Measurements from ENCODE around the gene REX1BD. TPM values are rescaled to one million over a fixed set of nuclear protein-coding genes. Genes with fewer than 3 reads are reported as not detected.
A peak's percentile ranks its signal among the peaks of the same experiment; 100 is the strongest.

REX1BD gene
- total RNA-seq, 1 donor from 2014 or later, result 173 TPM

DNA sequence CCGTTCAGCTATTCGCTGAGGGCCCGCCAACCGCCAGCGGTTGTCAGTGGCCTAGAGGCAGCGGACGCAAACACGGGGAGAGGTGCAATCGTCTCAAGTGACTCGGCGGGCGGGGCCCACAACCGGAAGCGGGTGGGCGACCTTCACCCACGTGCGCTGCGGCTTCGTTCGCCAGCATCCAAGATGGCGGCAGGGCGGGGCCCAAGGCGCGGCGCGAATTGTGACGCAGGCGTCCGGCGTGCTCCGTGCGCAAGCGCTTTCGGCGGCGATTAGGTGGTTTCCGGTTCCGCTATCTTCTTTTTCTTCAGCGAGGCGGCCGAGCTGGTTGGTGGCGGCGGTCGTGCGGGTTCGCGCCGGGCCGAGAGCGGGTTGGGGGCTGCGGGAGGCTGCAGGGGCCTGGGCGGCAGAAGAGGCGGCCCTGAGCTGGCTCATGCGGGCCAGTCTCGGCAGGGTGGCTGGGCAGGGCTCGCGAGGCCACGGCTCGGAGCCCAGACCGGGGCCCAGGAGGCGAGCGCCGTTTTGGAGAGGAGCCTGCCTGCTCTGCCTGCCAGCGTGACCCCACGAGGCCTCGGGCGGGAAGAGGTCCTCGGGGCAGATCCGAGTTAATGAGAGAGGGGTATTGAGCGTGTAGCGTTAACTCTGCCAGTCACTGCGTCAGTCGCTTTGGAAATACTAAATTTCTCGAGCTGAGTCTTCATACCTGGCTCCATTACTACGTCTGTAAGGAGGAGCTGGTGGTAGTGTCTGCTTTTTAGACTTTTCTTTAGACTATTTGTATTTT, 16.8 kb upstream of the REX1BD start, which contains the start of gene UBA52:
UBA52 (plus strand) TSS at position 294 of the 781 bp plus-strand sequence. CDS start 1,444 bp downstream, outside the sequence.
- Histone ChIP-seq H3K27me3 (no peaks in the 10 kb centered on the region), H3K27ac (peak within 1 kb of the TSS; percentile 84 to 95), H3K36me3 (peaks cover 56 to 60% of the 10 kb centered on the region in 2 donors), H3K9me3 (no peaks in the 10 kb centered on the region), H3K4me3 (peak within 1 kb of the TSS; percentile 74 to 83), H3K4me1 (peaks cover 11 to 15% of the 10 kb centered on the region in 2 donors)
- DNase-seq (ENCODE audit: low spot score in 2 of 2), result peak; percentile 92 to 99
- intact Hi-C loops (cut with DNase I), result loop anchor here (1.0 to 5.0 kb wide), 5 partner anchors 14 to 348 kb away; partner anchors contain the start of genes COPE, DDX49, ELL and FKBP8
- TF ChIP-seq, protein P1, sequence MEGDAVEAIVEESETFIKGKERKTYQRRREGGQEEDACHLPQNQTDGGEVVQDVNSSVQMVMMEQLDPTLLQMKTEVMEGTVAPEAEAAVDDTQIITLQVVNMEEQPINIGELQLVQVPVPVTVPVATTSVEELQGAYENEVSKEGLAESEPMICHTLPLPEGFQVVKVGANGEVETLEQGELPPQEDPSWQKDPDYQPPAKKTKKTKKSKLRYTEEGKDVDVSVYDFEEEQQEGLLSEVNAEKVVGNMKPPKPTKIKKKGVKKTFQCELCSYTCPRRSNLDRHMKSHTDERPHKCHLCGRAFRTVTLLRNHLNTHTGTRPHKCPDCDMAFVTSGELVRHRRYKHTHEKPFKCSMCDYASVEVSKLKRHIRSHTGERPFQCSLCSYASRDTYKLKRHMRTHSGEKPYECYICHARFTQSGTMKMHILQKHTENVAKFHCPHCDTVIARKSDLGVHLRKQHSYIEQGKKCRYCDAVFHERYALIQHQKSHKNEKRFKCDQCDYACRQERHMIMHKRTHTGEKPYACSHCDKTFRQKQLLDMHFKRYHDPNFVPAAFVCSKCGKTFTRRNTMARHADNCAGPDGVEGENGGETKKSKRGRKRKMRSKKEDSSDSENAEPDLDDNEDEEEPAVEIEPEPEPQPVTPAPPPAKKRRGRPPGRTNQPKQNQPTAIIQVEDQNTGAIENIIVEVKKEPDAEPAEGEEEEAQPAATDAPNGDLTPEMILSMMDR (IDR thresholded peaks at IDR 0.05), result no peak

DNA sequence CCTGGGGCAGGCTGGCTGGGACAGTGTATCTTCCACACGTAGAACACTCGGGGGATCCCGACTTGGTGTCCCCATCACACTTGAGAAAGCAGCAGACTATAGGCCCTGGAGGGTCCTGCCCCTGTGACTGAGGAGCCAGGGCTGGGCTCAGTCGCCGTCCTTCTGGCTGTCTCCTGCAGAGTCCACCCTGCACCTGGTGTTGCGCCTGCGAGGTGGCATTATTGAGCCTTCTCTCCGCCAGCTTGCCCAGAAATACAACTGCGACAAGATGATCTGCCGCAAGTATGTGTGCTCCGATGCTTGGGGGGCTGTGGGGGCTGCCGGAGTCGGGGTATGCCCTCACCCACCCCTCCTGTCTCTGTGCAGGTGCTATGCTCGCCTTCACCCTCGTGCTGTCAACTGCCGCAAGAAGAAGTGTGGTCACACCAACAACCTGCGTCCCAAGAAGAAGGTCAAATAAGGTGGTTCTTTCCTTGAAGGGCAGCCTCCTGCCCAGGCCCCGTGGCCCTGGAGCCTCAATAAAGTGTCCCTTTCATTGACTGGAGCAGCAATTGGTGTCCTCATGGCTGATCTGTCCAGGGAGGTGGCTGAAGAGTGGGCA, 13.8 kb upstream of the REX1BD start:
- no peak for DNase-seq (ENCODE audit: low spot score in 2 of 2)
- no peak overlapping the region for H3K27ac ChIP-seq
- peaks cover 11 to 15% of the 10 kb centered on the region in 2 donors for H3K4me1 ChIP-seq
- TF ChIP-seq, protein P1 (IDR thresholded peaks at IDR 0.05), result no peak
- no peaks in the 10 kb centered on the region for H3K9me3 ChIP-seq
- peaks cover 30 to 43% of the 10 kb centered on the region in 2 donors for H3K36me3 ChIP-seq
- intact Hi-C loops (cut with DNase I), result loop anchor here (5.0 kb wide), 1 partner anchor 122 kb away; no protein-coding TSS in a partner anchor
- H3K4me3 ChIP-seq, result no peak overlapping the region
- H3K27me3 ChIP-seq, result no peaks in the 10 kb centered on the region

DNA sequence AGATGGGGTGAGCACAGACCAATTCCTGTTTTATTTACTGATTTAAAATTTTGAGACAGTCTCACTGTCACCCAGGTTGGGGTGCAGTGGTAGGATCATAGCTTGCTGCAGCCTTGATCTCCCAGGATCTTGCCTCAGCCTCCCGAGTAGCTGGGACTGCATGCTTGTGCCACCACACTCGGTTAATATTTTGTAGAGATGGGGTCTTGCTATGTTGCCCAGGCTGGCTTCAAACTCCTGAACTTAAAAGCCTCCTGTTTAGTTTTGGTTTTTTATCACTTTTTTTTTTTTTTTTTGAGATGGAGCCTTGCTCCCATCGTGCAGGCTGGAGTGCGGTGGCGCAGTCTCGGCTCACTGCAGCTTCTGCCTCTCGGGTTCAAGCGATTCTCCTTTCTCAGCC, 12.2 kb upstream of the REX1BD start:
- H3K27me3 ChIP-seq, result no peaks in the 10 kb centered on the region
- TF ChIP-seq, protein P1 (IDR thresholded peaks at IDR 0.05), result no peak
- intact Hi-C loops (cut with DNase I), result no loop called here
- no peak for DNase-seq (ENCODE audit: low spot score in 2 of 2)
- H3K36me3 ChIP-seq, result peaks cover 30 to 43% of the 10 kb centered on the region in 2 donors
- H3K27ac ChIP-seq, result no peak overlapping the region
- H3K4me3 ChIP-seq, result no peak overlapping the region
- H3K4me1 ChIP-seq, result peaks cover 11 to 13% of the 10 kb centered on the region in 2 donors
- H3K9me3 ChIP-seq, result no peaks in the 10 kb centered on the region

DNA sequence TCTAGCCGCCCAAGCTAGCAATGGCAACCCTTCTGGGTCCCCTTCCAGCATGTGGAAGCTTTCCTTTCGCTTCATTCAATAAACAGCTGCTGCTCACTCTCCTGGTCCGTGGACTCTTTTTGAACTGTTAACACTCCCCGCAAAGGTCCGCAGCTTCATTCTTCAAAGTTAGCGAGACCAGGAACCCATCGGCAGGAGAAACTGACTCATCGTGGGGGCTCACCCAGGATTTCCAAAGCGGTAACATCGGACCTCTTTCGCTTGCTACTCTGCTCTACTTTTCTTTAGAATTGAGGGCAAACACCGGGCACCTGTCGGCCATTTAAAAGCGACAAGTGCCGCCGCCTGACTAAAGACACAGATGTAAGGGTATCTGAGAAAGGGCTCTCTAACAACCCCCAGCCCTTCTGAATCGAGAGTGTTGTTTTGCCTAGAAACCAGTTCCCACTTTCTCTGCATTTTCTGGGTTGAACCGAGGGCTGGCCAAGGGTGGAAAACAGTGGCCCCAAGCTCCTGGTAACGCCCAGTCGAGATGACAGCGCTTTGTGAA, 11.2 kb upstream of the REX1BD start:
- H3K4me3 ChIP-seq, result no peak overlapping the region
- intact Hi-C loops (cut with DNase I), result no loop called here
- H3K4me1 ChIP-seq, result peaks cover 6 to 11% of the 10 kb centered on the region in 2 donors
- peaks cover 30 to 43% of the 10 kb centered on the region in 2 donors for H3K36me3 ChIP-seq
- H3K27me3 ChIP-seq, result no peaks in the 10 kb centered on the region
- H3K9me3 ChIP-seq, result no peaks in the 10 kb centered on the region
- DNase-seq (ENCODE audit: low spot score in 2 of 2), result no peak
- no peak overlapping the region for H3K27ac ChIP-seq
- TF ChIP-seq, protein P1 (IDR thresholded peaks at IDR 0.05), result no peak

DNA sequence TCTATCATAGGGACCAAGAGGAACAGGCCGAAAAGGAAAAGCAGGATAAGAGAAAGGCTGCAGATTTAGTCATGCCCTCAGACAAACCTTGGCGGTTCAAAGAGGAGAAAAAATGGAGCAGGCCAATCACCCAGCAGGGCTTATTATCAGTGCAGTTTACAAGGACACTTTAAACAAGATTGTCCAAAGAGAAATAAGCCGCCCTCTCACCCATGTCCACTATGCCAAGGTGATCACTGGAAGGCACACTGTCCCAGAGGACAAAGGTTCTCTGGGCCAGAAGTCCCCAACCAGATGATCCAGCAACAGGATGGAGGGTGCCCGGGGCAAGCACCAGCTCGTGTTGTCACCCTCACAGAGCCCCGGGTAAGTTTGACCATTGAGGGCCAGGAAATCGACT, 8.3 kb upstream of the REX1BD start:
- Histone ChIP-seq H3K4me1 (no peaks in the 10 kb centered on the region), H3K27me3 (no peaks in the 10 kb centered on the region), H3K4me3 (no peak overlapping the region), H3K36me3 (peaks cover 11 to 20% of the 10 kb centered on the region in 2 donors), H3K9me3 (no peaks in the 10 kb centered on the region), H3K27ac (no peak overlapping the region)
- no peak for DNase-seq (ENCODE audit: low spot score in 2 of 2)
- TF ChIP-seq, protein P1 (IDR thresholded peaks at IDR 0.05), result no peak
- intact Hi-C loops (cut with DNase I), result no loop called here

Measured in ascending aorta (tissue), 2 donors.